Adrenal gland (tissue), 12 donors: ENCODE data around the gene STXBP1. TPM values are rescaled to one million over a fixed set of nuclear protein-coding genes. Genes with fewer than 3 reads are reported as not detected.

Source experiments
- DNase-seq, 7 donors: peaks; one replicate each; pipeline ENCODE4 v3.0.0-alpha.2; 2019 to 2020
- H3K27ac ChIP-seq, 5 donors: fragments of 200-600 bp; sonication (generic) in 4 of 5; 1 replicate in 3 of 5; 2 replicates in 2 of 5; pipeline versions ENCODE4 v1.5.1 to v1.8.0; 2016 to 2020; ENCODE audit warnings: mild to moderate bottlenecking in 1 of 5
- H3K27me3 ChIP-seq: fragments of 200-600 bp; 2 replicates; pipeline ENCODE4 v1.8.0; 2021
- H3K36me3 ChIP-seq, 2 donors: fragments of 200-600 bp; replicated peaks in 1 of 2; 1 replicate in 1 of 2; 2 replicates in 1 of 2; pipeline versions ENCODE4 v1.5.1 to v1.8.0; 2018 to 2022
- H3K4me1 ChIP-seq, 2 donors: fragments of 200-600 bp; replicated peaks in 1 of 2; 1 replicate in 1 of 2; 2 replicates in 1 of 2; pipeline versions ENCODE4 v1.5.1 to v1.8.0; 2018 to 2021
- H3K4me3 ChIP-seq, 4 donors: fragments of 200-600 bp; sonication (generic) in 3 of 4; one replicate each; pipeline ENCODE4 v1.5.1; 2016 to 2018
- H3K9me3 ChIP-seq, 3 donors: fragments of 200-600 bp; sonication (generic) in 1 of 3; replicated peaks in 1 of 3; 1 replicate in 2 of 3; 2 replicates in 1 of 3; pipeline versions ENCODE4 v1.5.1 to v1.8.0; 2016 to 2021
- POLR2A ChIP-seq, 2 donors: fragments of 450-650 bp; IDR thresholded peaks; one replicate each; pipeline ENCODE4 v1.6.1; 2017; ENCODE audit warnings: antibody characterized with exemption in 2 of 2, mild to moderate bottlenecking in 2 of 2, moderate library complexity in 1 of 2
- WGBS, 4 donors: extraction: QIAGEN DNeasy Blood & Tissue Kit in 2 of 4; methylation state at CpG; one replicate each; pipeline versions ENCODE4 v1.1.5 to v1.1.7; 2013 to 2017; 5-methylcytosine and 5-hydroxymethylcytosine counted together
- intact Hi-C, 2 donors: fragments of 100-400 bp; cut with DNase I; formaldehyde crosslinking; loops; one replicate each; pipeline versions ENCODE4 v1.14.1 to v1.15.0; 2022 to 2023
- polyA plus RNA-seq, 3 donors: library from polyadenylated mRNA; stranded (reverse); fragments of 200-250 nt in 2 of 3; fragments of 350-450 nt in 1 of 3; fragmentation: Illumina TruSeq in 1 of 3; extraction: RNeasy Lipid Tissue Mini Kit (QIAGEN cat#74804) in 1 of 3; gene quantifications; one replicate each; pipeline ENCODE4 v1.2.3, GENCODE V29; 2013 to 2014
- total RNA-seq, 9 donors: library from RNA; depleted of rRNA in 4 of 9; stranded (reverse); fragments of >200 nt in 4 of 9; fragments of 120-200 nt in 1 of 9; fragmentation: NEBNext Ultra II Directional in 1 of 9; extraction: Animal tissue kit (Norgen Biotek cat#: 25700) in 1 of 9; gene quantifications; one replicate each; pipeline versions ENCODE4 v1.1.0 to v1.2.4, GENCODE V29; 2013 to 2023
- TF ChIP-seq, protein P1 (sequence below), 6 experiments: fragments of 450-650 bp in 4 of 6; fragments of 200-600 bp in 2 of 6; sonication (generic) in 1 of 6; IDR thresholded peaks; 1 replicate in 5 of 6; 2 replicates in 1 of 6; pipeline versions ENCODE4 v1.5.1 to v1.8.0; 2016 to 2021; ENCODE audit warnings: antibody characterized with exemption in 6 of 6, mild to moderate bottlenecking in 2 of 6, moderate library complexity in 1 of 6
- donor health status: healthy with polysubstance abuse.
- donor health status: Bipolar disorder and iron deficiency.
- donor health status: DM: yes; HTN: yes; CAD: no.
- donor health status: DM: no; HTN: no; CAD: no.
- donor health status: DM: no; HTN: no; CAD: no.
- donor health status: DM: yes; HTN: yes; CAD: no.

The STXBP1 gene
- total and polyA plus RNA-seq, 12 donors: 15.4 to 169 (median 59.6) TPM

DNA sequence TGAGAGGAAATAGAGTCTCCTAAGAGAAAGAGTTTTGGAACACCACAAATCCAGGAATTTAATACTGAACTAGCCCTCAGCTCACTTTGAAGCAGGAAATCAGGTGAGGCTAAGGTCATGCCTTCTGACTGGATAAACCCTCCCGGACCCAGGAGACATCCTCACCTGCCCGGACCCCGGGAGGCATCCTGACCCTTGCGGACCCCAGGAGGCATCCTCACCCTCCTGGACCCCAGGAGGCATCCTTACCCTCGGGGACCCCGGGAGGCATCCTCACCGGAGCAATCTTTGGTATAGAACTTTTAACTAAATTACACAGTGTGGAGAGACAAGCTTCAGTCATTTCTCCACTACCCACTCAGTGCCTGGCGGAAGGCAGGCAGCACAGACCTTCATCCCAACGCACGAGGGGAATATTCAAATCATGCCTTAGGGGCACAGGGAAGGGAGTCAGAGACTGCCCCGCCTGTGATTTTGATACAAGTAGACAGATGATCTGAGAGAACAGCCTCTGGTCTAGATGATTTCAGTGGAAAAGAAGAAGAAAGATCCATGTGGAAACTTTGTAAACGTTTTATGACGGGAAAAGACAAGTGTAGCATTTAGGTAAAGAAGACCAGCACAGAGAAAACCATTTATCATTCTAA lies 21.3 kb downstream of the STXBP1 start:
- no peak overlapping the region for H3K4me3 ChIP-seq
- intact Hi-C loops: no loop called here
- peak overlapping the region in 2 of 5 donors; percentile 4 to 38 for H3K27ac ChIP-seq
- DNase-seq: no peak
- no peaks in the 10 kb centered on the region for H3K36me3 ChIP-seq
- H3K4me1 ChIP-seq: peaks cover 0 to 28% of the 10 kb centered on the region in 2 donors
- H3K9me3 ChIP-seq: no peaks in the 10 kb centered on the region
- H3K27me3 ChIP-seq: no peaks in the 10 kb centered on the region
- TF ChIP-seq, protein P1, sequence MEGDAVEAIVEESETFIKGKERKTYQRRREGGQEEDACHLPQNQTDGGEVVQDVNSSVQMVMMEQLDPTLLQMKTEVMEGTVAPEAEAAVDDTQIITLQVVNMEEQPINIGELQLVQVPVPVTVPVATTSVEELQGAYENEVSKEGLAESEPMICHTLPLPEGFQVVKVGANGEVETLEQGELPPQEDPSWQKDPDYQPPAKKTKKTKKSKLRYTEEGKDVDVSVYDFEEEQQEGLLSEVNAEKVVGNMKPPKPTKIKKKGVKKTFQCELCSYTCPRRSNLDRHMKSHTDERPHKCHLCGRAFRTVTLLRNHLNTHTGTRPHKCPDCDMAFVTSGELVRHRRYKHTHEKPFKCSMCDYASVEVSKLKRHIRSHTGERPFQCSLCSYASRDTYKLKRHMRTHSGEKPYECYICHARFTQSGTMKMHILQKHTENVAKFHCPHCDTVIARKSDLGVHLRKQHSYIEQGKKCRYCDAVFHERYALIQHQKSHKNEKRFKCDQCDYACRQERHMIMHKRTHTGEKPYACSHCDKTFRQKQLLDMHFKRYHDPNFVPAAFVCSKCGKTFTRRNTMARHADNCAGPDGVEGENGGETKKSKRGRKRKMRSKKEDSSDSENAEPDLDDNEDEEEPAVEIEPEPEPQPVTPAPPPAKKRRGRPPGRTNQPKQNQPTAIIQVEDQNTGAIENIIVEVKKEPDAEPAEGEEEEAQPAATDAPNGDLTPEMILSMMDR (IDR thresholded peaks at IDR 0.05): no peak
- WGBS, 4 donors: 79 to 87% (median 82%) methylated on average over 12 to 13 of the region's 13 CpGs

DNA sequence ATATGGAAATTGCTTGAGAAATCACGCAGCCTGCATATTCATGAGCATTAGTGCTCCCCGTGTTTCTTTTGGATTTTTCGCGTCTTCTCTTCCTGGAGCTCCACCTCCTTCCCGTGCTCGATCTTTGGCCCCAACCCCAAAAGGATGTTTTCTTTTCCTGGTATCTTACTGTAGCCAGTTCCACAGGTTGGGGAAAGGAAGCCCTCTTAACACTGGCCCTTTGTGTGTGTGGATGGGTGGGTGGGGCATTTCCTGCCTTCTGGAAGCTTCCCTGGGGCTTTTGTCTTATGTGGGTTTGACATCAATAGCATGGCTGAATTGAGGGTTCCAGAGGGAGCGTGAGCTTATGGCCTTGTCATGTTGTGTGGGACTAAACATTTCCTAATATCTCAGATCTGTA lies 21.9 kb downstream of the STXBP1 start:
- peak in 5 of 7 donors; percentile 26 to 65 (median 35) for DNase-seq
- Histone ChIP-seq H3K9me3 (no peaks in the 10 kb centered on the region), H3K4me1 (peaks cover 0 to 21% of the 10 kb centered on the region in 2 donors), H3K27me3 (no peaks in the 10 kb centered on the region), H3K4me3 (no peak overlapping the region), H3K36me3 (no peaks in the 10 kb centered on the region), H3K27ac (peak overlapping the region in 1 of 5 donors; percentile 38)
- WGBS, 4 donors: 69 to 78% (median 70%) methylated on average over 7 of the region's 7 CpGs
- intact Hi-C loops: no loop called here
- no peak for TF ChIP-seq POLR2A (IDR thresholded peaks at IDR 0.05)
- TF ChIP-seq, protein P1 (IDR thresholded peaks at IDR 0.05): no peak

DNA sequence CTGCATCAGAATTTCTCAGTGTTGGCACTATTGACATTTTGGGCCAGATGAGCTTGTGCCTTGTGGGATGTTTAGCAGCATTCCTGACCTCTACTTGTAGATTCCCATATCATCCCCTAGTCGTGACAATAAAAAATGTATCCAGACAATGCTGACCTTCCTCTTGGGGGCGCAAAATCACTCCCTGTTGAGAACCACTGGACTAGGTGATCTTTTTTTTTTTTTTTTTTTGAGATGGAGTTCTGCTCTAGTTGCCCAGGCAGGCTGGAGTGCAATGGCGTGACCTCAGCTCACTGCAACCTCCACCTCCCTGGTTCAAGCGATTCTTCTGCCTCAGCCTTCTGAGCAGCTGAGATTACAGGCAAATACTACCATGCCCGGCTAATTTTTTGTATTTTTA lies 22.6 kb downstream of the STXBP1 start:
- WGBS, 4 donors: 82 to 88% (median 86%) methylated on average over 5 of the region's 5 CpGs
- no peaks in the 10 kb centered on the region for H3K27me3 ChIP-seq
- intact Hi-C loops: no loop called here
- H3K9me3 ChIP-seq: no peaks in the 10 kb centered on the region
- no peaks in the 10 kb centered on the region for H3K36me3 ChIP-seq
- TF ChIP-seq POLR2A (IDR thresholded peaks at IDR 0.05): no peak
- TF ChIP-seq, protein P1 (IDR thresholded peaks at IDR 0.05): no peak
- DNase-seq: no peak
- no peak overlapping the region for H3K27ac ChIP-seq
- peaks cover 0 to 14% of the 10 kb centered on the region in 2 donors for H3K4me1 ChIP-seq
- H3K4me3 ChIP-seq: no peak overlapping the region

DNA sequence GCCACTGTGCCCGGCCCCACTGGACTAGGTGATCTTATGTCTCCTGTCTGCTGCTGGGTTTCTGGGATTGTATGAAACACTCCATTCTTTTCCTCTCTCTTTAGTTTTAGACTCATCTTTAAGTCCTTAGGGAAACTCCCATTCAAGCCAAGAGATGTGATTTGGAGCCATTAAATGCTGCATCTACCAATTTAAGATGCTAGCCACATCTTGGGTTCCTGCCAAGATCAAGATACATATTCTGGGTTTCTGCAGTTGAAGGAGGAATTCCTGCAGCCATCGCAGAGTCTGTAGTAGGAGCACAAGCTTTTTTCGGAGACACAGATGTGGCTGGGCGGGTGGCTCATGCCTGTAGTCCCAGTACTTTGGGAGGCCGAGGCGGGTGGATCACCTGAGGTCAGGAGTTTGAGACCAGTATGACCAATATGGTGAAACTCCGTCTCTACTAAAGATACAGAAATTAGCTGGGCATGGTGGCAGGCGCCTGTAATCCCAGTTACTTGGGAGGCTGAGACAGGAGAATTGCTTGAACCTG lies 23.2 kb downstream of the STXBP1 start:
- intact Hi-C loops: no loop called here
- peaks cover 0 to 11% of the 10 kb centered on the region in 2 donors for H3K4me1 ChIP-seq
- no peak for TF ChIP-seq POLR2A (IDR thresholded peaks at IDR 0.05)
- TF ChIP-seq, protein P1 (IDR thresholded peaks at IDR 0.05): no peak
- WGBS, 4 donors: 93 to 98% (median 95%) methylated on average over 7 to 8 of the region's 8 CpGs
- H3K27me3 ChIP-seq: no peaks in the 10 kb centered on the region
- no peak for DNase-seq
- no peaks in the 10 kb centered on the region for H3K36me3 ChIP-seq
- H3K27ac ChIP-seq: no peak overlapping the region
- H3K9me3 ChIP-seq: no peaks in the 10 kb centered on the region
- H3K4me3 ChIP-seq: no peak overlapping the region
